GM23338 (cell line): ENCODE measurements around the gene ZNF23. TPM values are rescaled to one million over a fixed set of nuclear protein-coding genes. Genes with fewer than 3 reads are reported as not detected.

Experiments used
- ATAC-seq: fragments of 200-7000 bp; cut with Tn5 transposase; 3 replicates; pipeline ENCODE4 v1.9.1; 2020
- DNase-seq: peaks from one replicate; pipeline ENCODE4 v3.0.0-alpha.2; 2015; ENCODE audit warnings: low spot score
- H2AFZ ChIP-seq: fragments of 200-600 bp; sonication (generic); 2 replicates; pipeline ENCODE4 v1.8.0; 2016; ENCODE audit warnings: antibody characterized with exemption, mild to moderate bottlenecking, moderate library complexity
- H3F3A ChIP-seq: fragments of 200-600 bp; sonication (generic); replicated peaks from 2 replicates; pipeline ENCODE4 v1.8.0; 2017; ENCODE audit warnings: antibody characterized with exemption, mixed run types, low read depth
- H3K27ac ChIP-seq: fragments of 200-600 bp; sonication (generic); 2 replicates; pipeline ENCODE4 v1.6.1; 2016; ENCODE audit warnings: low read depth
- H3K27me3 ChIP-seq: fragments of 200-600 bp; sonication (generic); 2 replicates; pipeline ENCODE4 v1.8.0; 2016; ENCODE audit warnings: mild to moderate bottlenecking, mixed run types, moderate library complexity; ENCODE audit not compliant: insufficient read depth
- H3K36me3 ChIP-seq: fragments of 200-600 bp; sonication (generic); 2 replicates; pipeline ENCODE4 v1.8.0; 2016; ENCODE audit warnings: mild to moderate bottlenecking; ENCODE audit not compliant: insufficient read depth
- H3K4me1 ChIP-seq: fragments of 200-600 bp; sonication (generic); 2 replicates; pipeline ENCODE4 v1.8.0; 2016; ENCODE audit warnings: mild to moderate bottlenecking, moderate library complexity; ENCODE audit not compliant: insufficient read depth
- H3K4me2 ChIP-seq: fragments of 200-600 bp; sonication (generic); 2 replicates; pipeline ENCODE4 v1.7.1; 2017; ENCODE audit warnings: mixed run types
- H3K4me3 ChIP-seq: fragments of 200-600 bp; sonication (generic); 2 replicates; pipeline ENCODE4 v1.6.1; 2016; ENCODE audit warnings: mixed run types
- H3K79me2 ChIP-seq: fragments of 200-600 bp; sonication (generic); replicated peaks from 2 replicates; pipeline ENCODE4 v1.8.0; 2017; ENCODE audit warnings: mild to moderate bottlenecking; ENCODE audit not compliant: insufficient read depth
- H3K9me2 ChIP-seq: fragments of 200-600 bp; sonication (generic); 2 replicates; pipeline ENCODE4 v1.8.0; 2017; ENCODE audit not compliant: insufficient read depth
- H4K20me1 ChIP-seq: fragments of 200-600 bp; sonication (generic); replicated peaks from 2 replicates; pipeline ENCODE4 v1.8.0; 2017; ENCODE audit warnings: mild to moderate bottlenecking; ENCODE audit not compliant: insufficient read depth
- H3K27ac Mint-ChIP-seq: 2 replicates; pipeline ENCODE4 v1.8.0; 2020; ENCODE audit warnings: inconsistent platforms, mild to moderate bottlenecking, moderate library complexity, mixed read lengths
- H3K27me3 Mint-ChIP-seq: 3 replicates; pipeline ENCODE4 v1.8.0; 2022; ENCODE audit warnings: low read depth, mild to moderate bottlenecking, moderate library complexity, mixed read lengths, inconsistent platforms; ENCODE audit not compliant: insufficient read depth, poor library complexity
- H3K36me3 Mint-ChIP-seq: 3 replicates; pipeline ENCODE4 v1.8.0; 2021; ENCODE audit warnings: low read depth, mild to moderate bottlenecking, inconsistent platforms, moderate library complexity, mixed read lengths
- H3K4me1 Mint-ChIP-seq: 3 replicates; pipeline ENCODE4 v1.8.0; 2020; ENCODE audit warnings: mild to moderate bottlenecking, inconsistent platforms, mixed read lengths
- H3K4me3 Mint-ChIP-seq: 3 replicates; pipeline ENCODE4 v1.8.0; 2021; ENCODE audit warnings: moderate library complexity, mild to moderate bottlenecking, inconsistent platforms, mixed read lengths
- H3K9me3 Mint-ChIP-seq: 3 replicates; pipeline ENCODE4 v1.8.0; 2020; ENCODE audit warnings: moderate library complexity, mild to moderate bottlenecking, inconsistent platforms, mixed read lengths
- CREB1 ChIP-seq: fragments of 250-450 bp; sonication (Bioruptor Pico); IDR thresholded peaks from 2 replicates; pipeline ENCODE4 v1.5.0; 2020; ENCODE audit warnings: low read depth, mild to moderate bottlenecking, moderate library complexity
- EZH2 ChIP-seq: fragments of 200-600 bp; sonication (generic); IDR thresholded peaks from one replicate; pipeline ENCODE4 v1.8.0; 2017; ENCODE audit warnings: antibody characterized with exemption, mild to moderate bottlenecking, low read depth; ENCODE audit not compliant: unreplicated experiment
- EZH2phosphoT487 ChIP-seq: fragments of 200-600 bp; sonication (generic); IDR thresholded peaks from one replicate; pipeline ENCODE4 v1.8.1; 2018; ENCODE audit warnings: antibody characterized with exemption; ENCODE audit not compliant: unreplicated experiment
- JUNB ChIP-seq: IDR thresholded peaks from one replicate; pipeline ENCODE4 v1.6.1; 2016; ENCODE audit warnings: antibody characterized with exemption; ENCODE audit not compliant: unreplicated experiment
- NANOG ChIP-seq: IDR thresholded peaks from 2 replicates; pipeline ENCODE4 v1.6.1; 2016; ENCODE audit warnings: antibody characterized with exemption, borderline replicate concordance
- POLR2AphosphoS5 ChIP-seq: IDR thresholded peaks from 2 replicates; pipeline ENCODE4 v1.6.1; 2016; ENCODE audit warnings: antibody characterized with exemption, low read depth
- STAT1 ChIP-seq: IDR thresholded peaks from one replicate; pipeline ENCODE4 v1.6.1; 2016; ENCODE audit warnings: antibody characterized with exemption; ENCODE audit not compliant: unreplicated experiment
- ZNF114 ChIP-seq: fragments of 250-450 bp; sonication (Bioruptor Pico); IDR thresholded peaks from 2 replicates; pipeline ENCODE4 v1.5.0; 2020; ENCODE audit warnings: mild to moderate bottlenecking, moderate library complexity
- polyA plus RNA-seq: library from polyadenylated mRNA; unstranded; fragments of >200 nt; fragmentation: Nextera tagmentation; extraction: Ambion mirVana; gene quantifications from 2 replicates; pipeline ENCODE4 v1.2.1, GENCODE V29; 2016
- total RNA-seq: library from RNA; depleted of rRNA; stranded (reverse); fragments of >200 nt; shearing (Covaris generic); gene quantifications from 2 replicates; pipeline ENCODE4 v1.2.3, GENCODE V29; 2014
- TF ChIP-seq, protein P1 (sequence below): IDR thresholded peaks from 2 replicates; pipeline ENCODE4 v1.6.1; 2016; ENCODE audit warnings: antibody characterized with exemption
- TF ChIP-seq, protein P2 (sequence below): IDR thresholded peaks from one replicate; pipeline ENCODE4 v1.6.1; 2018; ENCODE audit warnings: antibody characterized with exemption; ENCODE audit not compliant: unreplicated experiment
- TF ChIP-seq, protein P3 (sequence below), 2 experiments: fragments of 200-600 bp in 1 of 2; sonication (generic) in 1 of 2; conservative IDR thresholded peaks; 2 replicates each; pipeline versions ENCODE4 v1.5.1 to v1.6.1; 2016 to 2017; ENCODE audit warnings: antibody characterized with exemption in 2 of 2, low read depth in 2 of 2, mild to moderate bottlenecking in 2 of 2, moderate library complexity in 1 of 2

Gene ZNF23
- total and polyA plus RNA-seq, 2 experiments from 2014 or later: 8.4 to 8.8 TPM

DNA sequence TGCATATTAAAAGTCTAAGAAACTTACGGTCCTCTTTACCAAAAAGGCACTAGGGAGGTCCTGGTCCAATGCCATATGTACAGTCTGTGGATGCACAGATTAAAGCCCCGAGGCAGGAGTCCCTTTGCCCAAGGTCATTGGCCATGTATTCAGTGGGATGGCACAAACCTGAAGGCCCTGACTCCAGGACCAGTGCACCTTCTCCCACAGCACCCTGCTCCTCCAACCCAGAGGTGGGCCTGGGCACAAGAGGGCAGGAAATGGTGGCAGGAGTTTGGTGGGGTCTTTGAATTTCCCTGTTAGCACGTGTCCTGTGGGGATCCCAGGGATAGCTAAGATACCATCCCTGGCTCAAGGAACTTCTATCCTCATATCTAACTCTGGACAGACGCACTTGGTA lies 48.7 kb downstream of the ZNF23 start:
- no peak for TF ChIP-seq ZNF114 (CRISPR knock-in tag)
- TF ChIP-seq, protein P1, sequence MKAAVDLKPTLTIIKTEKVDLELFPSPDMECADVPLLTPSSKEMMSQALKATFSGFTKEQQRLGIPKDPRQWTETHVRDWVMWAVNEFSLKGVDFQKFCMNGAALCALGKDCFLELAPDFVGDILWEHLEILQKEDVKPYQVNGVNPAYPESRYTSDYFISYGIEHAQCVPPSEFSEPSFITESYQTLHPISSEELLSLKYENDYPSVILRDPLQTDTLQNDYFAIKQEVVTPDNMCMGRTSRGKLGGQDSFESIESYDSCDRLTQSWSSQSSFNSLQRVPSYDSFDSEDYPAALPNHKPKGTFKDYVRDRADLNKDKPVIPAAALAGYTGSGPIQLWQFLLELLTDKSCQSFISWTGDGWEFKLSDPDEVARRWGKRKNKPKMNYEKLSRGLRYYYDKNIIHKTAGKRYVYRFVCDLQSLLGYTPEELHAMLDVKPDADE: no peak
- no peak for TF ChIP-seq NANOG
- TF ChIP-seq EZH2phosphoT487: no peak
- no peak for TF ChIP-seq POLR2AphosphoS5
- TF ChIP-seq, protein P2, sequence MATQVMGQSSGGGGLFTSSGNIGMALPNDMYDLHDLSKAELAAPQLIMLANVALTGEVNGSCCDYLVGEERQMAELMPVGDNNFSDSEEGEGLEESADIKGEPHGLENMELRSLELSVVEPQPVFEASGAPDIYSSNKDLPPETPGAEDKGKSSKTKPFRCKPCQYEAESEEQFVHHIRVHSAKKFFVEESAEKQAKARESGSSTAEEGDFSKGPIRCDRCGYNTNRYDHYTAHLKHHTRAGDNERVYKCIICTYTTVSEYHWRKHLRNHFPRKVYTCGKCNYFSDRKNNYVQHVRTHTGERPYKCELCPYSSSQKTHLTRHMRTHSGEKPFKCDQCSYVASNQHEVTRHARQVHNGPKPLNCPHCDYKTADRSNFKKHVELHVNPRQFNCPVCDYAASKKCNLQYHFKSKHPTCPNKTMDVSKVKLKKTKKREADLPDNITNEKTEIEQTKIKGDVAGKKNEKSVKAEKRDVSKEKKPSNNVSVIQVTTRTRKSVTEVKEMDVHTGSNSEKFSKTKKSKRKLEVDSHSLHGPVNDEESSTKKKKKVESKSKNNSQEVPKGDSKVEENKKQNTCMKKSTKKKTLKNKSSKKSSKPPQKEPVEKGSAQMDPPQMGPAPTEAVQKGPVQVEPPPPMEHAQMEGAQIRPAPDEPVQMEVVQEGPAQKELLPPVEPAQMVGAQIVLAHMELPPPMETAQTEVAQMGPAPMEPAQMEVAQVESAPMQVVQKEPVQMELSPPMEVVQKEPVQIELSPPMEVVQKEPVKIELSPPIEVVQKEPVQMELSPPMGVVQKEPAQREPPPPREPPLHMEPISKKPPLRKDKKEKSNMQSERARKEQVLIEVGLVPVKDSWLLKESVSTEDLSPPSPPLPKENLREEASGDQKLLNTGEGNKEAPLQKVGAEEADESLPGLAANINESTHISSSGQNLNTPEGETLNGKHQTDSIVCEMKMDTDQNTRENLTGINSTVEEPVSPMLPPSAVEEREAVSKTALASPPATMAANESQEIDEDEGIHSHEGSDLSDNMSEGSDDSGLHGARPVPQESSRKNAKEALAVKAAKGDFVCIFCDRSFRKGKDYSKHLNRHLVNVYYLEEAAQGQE: no peak
- no peak for TF ChIP-seq EZH2
- TF ChIP-seq, protein P3, sequence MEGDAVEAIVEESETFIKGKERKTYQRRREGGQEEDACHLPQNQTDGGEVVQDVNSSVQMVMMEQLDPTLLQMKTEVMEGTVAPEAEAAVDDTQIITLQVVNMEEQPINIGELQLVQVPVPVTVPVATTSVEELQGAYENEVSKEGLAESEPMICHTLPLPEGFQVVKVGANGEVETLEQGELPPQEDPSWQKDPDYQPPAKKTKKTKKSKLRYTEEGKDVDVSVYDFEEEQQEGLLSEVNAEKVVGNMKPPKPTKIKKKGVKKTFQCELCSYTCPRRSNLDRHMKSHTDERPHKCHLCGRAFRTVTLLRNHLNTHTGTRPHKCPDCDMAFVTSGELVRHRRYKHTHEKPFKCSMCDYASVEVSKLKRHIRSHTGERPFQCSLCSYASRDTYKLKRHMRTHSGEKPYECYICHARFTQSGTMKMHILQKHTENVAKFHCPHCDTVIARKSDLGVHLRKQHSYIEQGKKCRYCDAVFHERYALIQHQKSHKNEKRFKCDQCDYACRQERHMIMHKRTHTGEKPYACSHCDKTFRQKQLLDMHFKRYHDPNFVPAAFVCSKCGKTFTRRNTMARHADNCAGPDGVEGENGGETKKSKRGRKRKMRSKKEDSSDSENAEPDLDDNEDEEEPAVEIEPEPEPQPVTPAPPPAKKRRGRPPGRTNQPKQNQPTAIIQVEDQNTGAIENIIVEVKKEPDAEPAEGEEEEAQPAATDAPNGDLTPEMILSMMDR (conservative IDR thresholded peaks at IDR 0.05; ENCODE audit: low read depth in 2 of 2): no peak
- TF ChIP-seq CREB1 (CRISPR knock-in tag): no peak
- no peak for TF ChIP-seq JUNB
- TF ChIP-seq STAT1: no peak
- Mint-ChIP-seq H3K36me3 (no peaks in the 10 kb centered on the region), H3K4me1 (peaks cover 9% of the 10 kb centered on the region; the same call in 2 of the 3 replicates), H3K27ac (no peak overlapping the region), H3K9me3 (no peaks in the 10 kb centered on the region), H3K4me3 (no peak overlapping the region), H3K27me3 (peaks cover 15% of the 10 kb centered on the region)
- H3K27ac ChIP-seq: no peak overlapping the region
- H2AFZ ChIP-seq: peak overlapping the region; percentile 99; the same call in 1 of the 2 replicates
- no peaks in the 10 kb centered on the region for H3K79me2 ChIP-seq
- H3K4me2 ChIP-seq: no peak overlapping the region
- ATAC-seq (no peak), DNase-seq (no peak)
- no peaks in the 10 kb centered on the region for H3K36me3 ChIP-seq
- H3F3A ChIP-seq: no peaks in the 10 kb centered on the region
- no peak overlapping the region for H3K4me3 ChIP-seq
- no peaks in the 10 kb centered on the region for H4K20me1 ChIP-seq
- no peaks in the 10 kb centered on the region for H3K9me2 ChIP-seq
- no peaks in the 10 kb centered on the region for H3K27me3 ChIP-seq
- H3K4me1 ChIP-seq: 0 out of 2 replicates have a peak, but pooled peaks cover 4% of the 10 kb centered on the region
